Hepatocyte (in vitro differentiated cells): ENCODE measurements around the gene AGTR2. TPM values are rescaled to one million over a fixed set of nuclear protein-coding genes. Genes with fewer than 3 reads are reported as not detected.

Experiments
- DNase-seq: peaks from one replicate; pipeline ENCODE4 v3.0.0-alpha.2; 2016; ENCODE audit warnings: low spot score
- H2AFZ ChIP-seq: fragments of 200-600 bp; sonication (generic); 2 replicates; pipeline ENCODE4 v1.6.0; 2016; ENCODE audit warnings: antibody characterized with exemption, mild to moderate bottlenecking
- H3K27ac ChIP-seq: fragments of 200-600 bp; sonication (generic); 2 replicates; pipeline ENCODE4 v1.5.1; 2016; ENCODE audit warnings: mild to moderate bottlenecking
- H3K27me3 ChIP-seq: fragments of 200-600 bp; sonication (generic); 2 replicates; pipeline ENCODE4 v1.6.1; 2016
- H3K36me3 ChIP-seq: fragments of 200-600 bp; sonication (generic); replicated peaks from 2 replicates; pipeline ENCODE4 v1.5.1; 2016; ENCODE audit warnings: low read depth; ENCODE audit not compliant: insufficient read depth
- H3K4me1 ChIP-seq: fragments of 200-600 bp; sonication (generic); 2 replicates; pipeline ENCODE4 v1.5.1; 2016; ENCODE audit warnings: mild to moderate bottlenecking, moderate library complexity; ENCODE audit not compliant: insufficient read depth
- H3K4me2 ChIP-seq: fragments of 200-600 bp; sonication (generic); 2 replicates; pipeline ENCODE4 v1.6.0; 2016
- H3K4me3 ChIP-seq: fragments of 200-600 bp; sonication (generic); 2 replicates; pipeline ENCODE4 v1.5.1; 2016; ENCODE audit warnings: mild to moderate bottlenecking
- H3K79me2 ChIP-seq: fragments of 200-600 bp; sonication (generic); 2 replicates; pipeline ENCODE4 v1.6.0; 2017; ENCODE audit warnings: mild to moderate bottlenecking
- H3K9me2 ChIP-seq: fragments of 200-600 bp; sonication (generic); replicated peaks from 2 replicates; pipeline ENCODE4 v1.6.0; 2017; ENCODE audit warnings: mild to moderate bottlenecking; ENCODE audit not compliant: insufficient read depth
- H3K9me3 ChIP-seq: fragments of 200-600 bp; sonication (generic); 2 replicates; pipeline ENCODE4 v1.5.1; 2016; ENCODE audit warnings: low read depth, mild to moderate bottlenecking
- H4K20me1 ChIP-seq: fragments of 200-600 bp; sonication (generic); 2 replicates; pipeline ENCODE4 v1.6.0; 2016; ENCODE audit warnings: mild to moderate bottlenecking; ENCODE audit not compliant: insufficient read depth, poor library complexity, severe bottlenecking
- CTCF ChIP-seq: fragments of 200-600 bp; sonication (generic); IDR thresholded peaks from 2 replicates; pipeline ENCODE4 v1.5.1; 2016; ENCODE audit warnings: antibody characterized with exemption, mild to moderate bottlenecking; ENCODE audit not compliant: poor library complexity
- EZH2 ChIP-seq: fragments of 200-600 bp; sonication (generic); IDR thresholded peaks from 2 replicates; pipeline ENCODE4 v1.6.1; 2016; ENCODE audit warnings: antibody characterized with exemption, mild to moderate bottlenecking, borderline replicate concordance
- EZH2phosphoT487 ChIP-seq: fragments of 200-600 bp; sonication (generic); IDR thresholded peaks from one replicate; pipeline ENCODE4 v1.6.1; 2018; ENCODE audit warnings: antibody characterized with exemption, mild to moderate bottlenecking, low read depth, moderate library complexity; ENCODE audit not compliant: unreplicated experiment, severe bottlenecking
- WGBS: methylation state at CpG from one replicate; pipeline ENCODE4 v1.1.6; 2016; ENCODE audit warnings: low lambda C conversion rate; ENCODE audit errors: missing lambda C conversion rate; 5-methylcytosine and 5-hydroxymethylcytosine counted together
- polyA plus RNA-seq: library from polyadenylated mRNA; unstranded; fragments of >200 nt; fragmentation: Nextera tagmentation; extraction: Ambion mirVana; gene quantifications from 2 replicates; pipeline ENCODE4 v1.2.1, GENCODE V29; 2016
- total RNA-seq: library from RNA; depleted of rRNA; stranded (reverse); fragments of >200 nt; gene quantifications from 2 replicates; pipeline ENCODE4 v1.2.3, GENCODE V29; 2014

The AGTR2 gene
- total and polyA plus RNA-seq, 2 experiments from 2014 or later, result 0.23 TPM; not detected in 1

DNA sequence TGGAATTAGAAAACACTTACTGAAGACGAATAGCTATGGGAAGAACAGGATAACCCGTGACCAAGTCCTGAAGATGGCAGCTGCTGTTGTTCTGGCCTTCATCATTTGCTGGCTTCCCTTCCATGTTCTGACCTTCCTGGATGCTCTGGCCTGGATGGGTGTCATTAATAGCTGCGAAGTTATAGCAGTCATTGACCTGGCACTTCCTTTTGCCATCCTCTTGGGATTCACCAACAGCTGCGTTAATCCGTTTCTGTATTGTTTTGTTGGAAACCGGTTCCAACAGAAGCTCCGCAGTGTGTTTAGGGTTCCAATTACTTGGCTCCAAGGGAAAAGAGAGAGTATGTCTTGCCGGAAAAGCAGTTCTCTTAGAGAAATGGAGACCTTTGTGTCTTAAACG is 2.4 kb downstream of the AGTR2 start:
- Histone ChIP-seq H2AFZ (no peak overlapping the region), H3K9me3 (no peaks in the 10 kb centered on the region), H3K79me2 (no peaks in the 10 kb centered on the region), H4K20me1 (no peaks in the 10 kb centered on the region), H3K4me1 (no peaks in the 10 kb centered on the region), H3K27ac (no peak overlapping the region), H3K4me2 (no peak overlapping the region), H3K9me2 (no peaks in the 10 kb centered on the region), H3K4me3 (no peak overlapping the region), H3K36me3 (no peaks in the 10 kb centered on the region), H3K27me3 (no peaks in the 10 kb centered on the region)
- TF ChIP-seq EZH2phosphoT487 (no peak), EZH2 (no peak), CTCF (no peak)
- no peak for DNase-seq
- WGBS, result 82% methylated on average over 9 of the region's 9 CpGs

DNA sequence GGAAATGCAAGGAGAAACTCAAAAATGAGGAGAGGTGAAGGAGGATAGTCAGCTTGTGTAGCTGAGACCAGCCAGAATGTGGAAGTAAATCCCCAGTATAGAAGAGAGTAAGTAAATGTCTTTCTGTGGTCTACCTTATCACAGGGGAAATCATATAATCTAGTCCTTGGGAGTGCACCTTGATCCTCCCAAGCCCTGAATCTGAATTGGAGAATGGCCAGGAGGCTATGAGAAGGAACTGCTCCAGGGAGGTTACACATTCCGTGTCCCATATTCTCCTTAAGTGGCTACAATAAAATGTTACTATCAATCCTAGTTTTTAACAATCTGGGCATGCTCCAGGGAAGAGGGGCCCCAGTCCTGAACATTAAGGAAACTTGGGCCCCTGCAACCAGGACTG is 10.8 kb downstream of the AGTR2 start:
- no peak overlapping the region for H3K27ac ChIP-seq
- no peaks in the 10 kb centered on the region for H3K36me3 ChIP-seq
- no peaks in the 10 kb centered on the region for H3K4me1 ChIP-seq
- no peak overlapping the region for H3K4me3 ChIP-seq
- DNase-seq, result no peak
- H3K9me3 ChIP-seq, result no peaks in the 10 kb centered on the region
- TF ChIP-seq EZH2phosphoT487 (no peak), CTCF (no peak), EZH2 (no peak)
- no peak overlapping the region for H2AFZ ChIP-seq
- H3K79me2 ChIP-seq, result no peaks in the 10 kb centered on the region
- no peaks in the 10 kb centered on the region for H3K9me2 ChIP-seq
- 62% methylated on average over 1 of the region's 1 CpG for WGBS
- no peaks in the 10 kb centered on the region for H3K27me3 ChIP-seq
- no peak overlapping the region for H3K4me2 ChIP-seq
- H4K20me1 ChIP-seq, result no peaks in the 10 kb centered on the region

DNA sequence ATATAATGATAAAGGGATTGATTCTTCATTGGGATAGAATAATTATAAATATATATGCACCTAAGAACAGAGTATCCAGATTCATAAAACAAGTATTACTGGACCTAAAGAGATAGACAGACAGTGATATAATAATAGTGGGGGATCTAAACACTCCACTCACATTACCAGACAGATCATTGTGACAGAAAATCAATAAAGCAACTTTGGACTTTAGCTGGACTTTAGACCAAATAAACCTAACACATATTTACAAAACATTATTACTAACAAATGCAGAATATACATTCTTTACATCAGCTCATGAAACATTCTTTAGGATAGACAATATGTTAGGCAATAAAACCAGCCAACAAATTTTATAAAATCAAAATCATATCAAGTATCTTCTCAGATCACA is 14.6 kb downstream of the AGTR2 start:
- Histone ChIP-seq H3K4me2 (no peak overlapping the region), H3K79me2 (no peaks in the 10 kb centered on the region), H3K27me3 (no peaks in the 10 kb centered on the region), H3K27ac (no peak overlapping the region), H4K20me1 (no peaks in the 10 kb centered on the region), H3K36me3 (no peaks in the 10 kb centered on the region), H3K4me1 (no peaks in the 10 kb centered on the region), H3K4me3 (no peak overlapping the region), H3K9me2 (no peaks in the 10 kb centered on the region), H3K9me3 (no peaks in the 10 kb centered on the region), H2AFZ (no peak overlapping the region)
- no peak for DNase-seq
- TF ChIP-seq EZH2phosphoT487, result no peak
- TF ChIP-seq CTCF, result no peak
- TF ChIP-seq EZH2, result no peak

GRCh38 chrX:116194649-116195048 is 24.1 kb downstream of the AGTR2 start:
- H4K20me1 ChIP-seq, result no peaks in the 10 kb centered on the region
- no peaks in the 10 kb centered on the region for H3K36me3 ChIP-seq
- TF ChIP-seq EZH2phosphoT487 (no peak), CTCF (no peak), EZH2 (no peak)
- H3K9me3 ChIP-seq, result no peaks in the 10 kb centered on the region
- H3K4me3 ChIP-seq, result no peak overlapping the region
- no peak overlapping the region for H3K27ac ChIP-seq
- no peak overlapping the region for H3K4me2 ChIP-seq
- no peaks in the 10 kb centered on the region for H3K4me1 ChIP-seq
- H2AFZ ChIP-seq, result no peak overlapping the region
- H3K79me2 ChIP-seq, result no peaks in the 10 kb centered on the region
- DNase-seq, result no peak
- no peaks in the 10 kb centered on the region for H3K27me3 ChIP-seq
- H3K9me2 ChIP-seq, result no peaks in the 10 kb centered on the region
